ENCODE results near the gene NME4.
A peak's percentile ranks its signal among the peaks of the same experiment; 100 is the strongest.

Gene NME4

DNA sequence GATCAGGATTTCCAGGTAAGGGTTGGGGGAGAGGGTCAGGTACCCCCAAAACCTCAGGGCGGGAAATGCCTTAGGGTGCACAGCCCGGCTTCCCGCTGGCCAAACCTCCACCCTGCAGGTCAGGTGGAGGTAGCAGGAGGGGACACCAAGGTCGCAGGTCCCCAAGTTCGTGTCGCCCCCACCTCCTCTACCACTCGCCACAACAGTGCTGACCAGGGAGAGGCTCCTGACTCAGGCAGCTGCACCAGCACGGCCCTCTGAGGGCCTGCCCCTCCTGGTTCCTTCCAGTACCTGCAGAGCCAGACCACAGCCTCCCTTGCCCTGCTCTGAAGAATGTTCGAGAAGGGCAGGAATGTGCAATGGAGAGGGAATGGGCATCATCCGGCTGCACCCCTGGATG lies 30.5 kb upstream of the NME4 start:
- no peak for TF ChIP-seq CTCF (IDR thresholded peaks at IDR 0.05)
- intact Hi-C loops (cut with DNase I; ENCODE audit: low total_unique reads) = no loop called here

DNA sequence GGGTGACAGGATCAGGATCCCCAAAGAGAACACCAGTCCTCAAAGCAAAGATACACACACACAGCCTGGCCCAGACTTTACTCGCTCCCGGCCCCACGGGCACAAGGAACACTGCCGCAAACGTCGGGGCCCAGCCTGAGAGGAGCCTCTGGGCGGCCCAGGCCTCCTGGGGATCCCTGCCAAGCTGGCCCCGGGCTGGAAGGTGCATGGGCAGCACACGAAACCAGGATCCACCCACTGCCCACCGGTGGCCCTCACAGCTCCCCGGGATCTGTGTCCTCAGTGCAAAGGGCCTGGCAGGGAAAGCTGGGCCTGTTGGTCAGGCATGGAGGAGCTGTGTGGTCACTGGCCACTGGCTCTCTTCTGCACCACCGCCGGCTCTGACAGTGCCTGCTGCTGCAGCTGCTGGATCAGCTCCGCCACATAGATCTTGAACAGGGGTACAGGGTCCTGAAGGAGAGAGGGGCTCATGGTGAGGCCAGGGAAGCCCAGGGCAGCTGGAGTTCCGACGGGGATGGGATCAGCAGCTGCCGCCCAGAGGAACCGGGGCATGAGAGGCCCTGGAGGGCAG lies 29.6 kb upstream of the NME4 start:
- Histone ChIP-seq H3K36me3 (peaks cover 25 to 48% (median 31%) of the 10 kb centered on the region in 3 donors), H3K4me1 (peaks cover 6 to 19% (median 17%) of the 10 kb centered on the region in 4 donors), H3K4me3 (no peak overlapping the region), H3K27ac (no peak overlapping the region), H3K9me3 (no peaks in the 10 kb centered on the region), H3K27me3 (peaks cover 0 to 25% of the 10 kb centered on the region in 2 donors)
- intact Hi-C loops (cut with DNase I; ENCODE audit: low total_unique reads) = no loop called here
- DNase-seq = no peak
- no peak for TF ChIP-seq CTCF (IDR thresholded peaks at IDR 0.05)

More for the DNA sequence above, 30.5 kb upstream of the NME4 start:
- peaks cover 25 to 39% (median 26%) of the 10 kb centered on the region in 3 donors for H3K36me3 ChIP-seq
- peaks cover 0 to 31% of the 10 kb centered on the region in 2 donors for H3K27me3 ChIP-seq
- H3K9me3 ChIP-seq = no peaks in the 10 kb centered on the region
- no peak overlapping the region for H3K4me3 ChIP-seq
- DNase-seq = no peak
- H3K27ac ChIP-seq = no peak overlapping the region
- peaks cover 6 to 26% (median 20%) of the 10 kb centered on the region in 4 donors for H3K4me1 ChIP-seq

GRCh38 chr16:368388-369158 lies 28.4 kb upstream of the NME4 start:
- Histone ChIP-seq H3K9me3 (no peaks in the 10 kb centered on the region), H3K4me3 (no peak overlapping the region), H3K27ac (no peak overlapping the region), H3K27me3 (peaks cover 0 to 13% of the 10 kb centered on the region in 2 donors), H3K4me1 (peaks cover 6 to 19% (median 16%) of the 10 kb centered on the region in 4 donors), H3K36me3 (peaks cover 25 to 60% (median 43%) of the 10 kb centered on the region in 3 donors)
- intact Hi-C loops (cut with DNase I; ENCODE audit: low total_unique reads) = no loop called here
- DNase-seq = no peak
- no peak for TF ChIP-seq CTCF (IDR thresholded peaks at IDR 0.05)

- peaks cover 0 to 6% of the 10 kb centered on the region in 2 donors for H3K27me3 ChIP-seq
- H3K27ac ChIP-seq = no peak overlapping the region
- no peaks in the 10 kb centered on the region for H3K9me3 ChIP-seq
- H3K4me3 ChIP-seq = peak overlapping the region; percentile 62 to 65
- no peak for TF ChIP-seq CTCF (IDR thresholded peaks at IDR 0.05)
- no peak for DNase-seq
- intact Hi-C loops (cut with DNase I; ENCODE audit: low total_unique reads) = no loop called here
- peaks cover 6 to 19% (median 16%) of the 10 kb centered on the region in 4 donors for H3K4me1 ChIP-seq
- peaks cover 25 to 68% (median 50%) of the 10 kb centered on the region in 3 donors for H3K36me3 ChIP-seq
Measured at GRCh38 chr16:369275-369865, 27.6 kb upstream of the NME4 start.

DNA sequence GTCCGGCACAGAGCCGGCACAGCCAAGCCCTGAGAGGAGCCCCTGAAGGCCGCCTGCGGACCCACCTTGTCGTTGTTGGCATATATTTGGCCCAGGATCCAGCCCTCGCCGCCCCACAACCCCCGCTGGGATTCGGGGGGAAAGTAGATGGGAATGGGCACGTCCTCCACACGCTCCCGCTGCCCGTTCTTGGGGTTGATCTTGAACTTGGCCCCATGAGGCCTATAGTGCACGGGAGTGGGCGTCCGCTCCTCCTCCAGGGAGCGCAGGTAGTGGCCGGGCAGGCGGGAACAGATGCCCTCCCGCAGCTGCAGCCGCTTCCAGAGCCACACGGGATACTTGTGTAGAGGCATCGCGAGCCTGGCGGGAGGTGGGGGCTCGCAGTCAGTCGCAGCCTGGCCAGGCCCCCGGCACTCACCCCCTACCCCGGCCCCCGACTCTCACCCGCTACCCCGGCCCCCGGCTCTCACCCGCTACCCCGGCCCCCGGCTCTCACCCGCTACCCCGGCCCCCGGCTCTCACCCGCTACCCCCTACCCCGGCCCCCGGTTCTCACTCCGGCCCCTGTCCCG lies 27.0 kb upstream of the NME4 start:
- intact Hi-C loops (cut with DNase I; ENCODE audit: low total_unique reads) = no loop called here
- Histone ChIP-seq H3K4me3 (peak overlapping the region; percentile 62 to 65), H3K36me3 (peaks cover 25 to 74% (median 55%) of the 10 kb centered on the region in 3 donors), H3K27me3 (peaks cover 0 to under 1% of the 10 kb centered on the region in 2 donors), H3K9me3 (no peaks in the 10 kb centered on the region), H3K27ac (peak overlapping the region; percentile 76 to 79), H3K4me1 (peaks cover 6 to 19% (median 16%) of the 10 kb centered on the region in 4 donors)
- TF ChIP-seq CTCF (IDR thresholded peaks at IDR 0.05) = no peak
- DNase-seq = no peak

All from tibial artery (tissue), 4 donors.